IMR-90 (cell line): ENCODE results near the gene MLH1. TPM values are rescaled to one million over a fixed set of nuclear protein-coding genes. Genes with fewer than 3 reads are reported as not detected.

Experiments used
- ATAC-seq: fragments of 200-7000 bp; cut with Tn5 transposase; 2 replicates; pipeline ENCODE4 v1.9.1; 2020; ENCODE audit warnings: low read depth, mild to moderate bottlenecking, moderate library complexity
- BruUV-seq: library from RNA; stranded (reverse); fragments of 400-500 nt; replicated peaks from 2 replicates; lab custom pipeline; 2021; lab: Mats Ljungman, UMichigan
- CTCF ChIA-PET: fragments of 300-600 bp; formaldehyde crosslinking; extraction: SDS; loops from one replicate; lab custom pipeline; 2021; ENCODE audit warnings: antibody characterized with exemption; lab: Yijun Ruan, JAX
- POLR2A ChIA-PET: fragments of 300-600 bp; sonication (Branson Sonifier 250); formaldehyde crosslinking; loops from one replicate; lab custom pipeline; 2022; ENCODE audit warnings: antibody characterized with exemption; ENCODE audit not compliant: unreplicated experiment; lab: Charles Lee
- DNase-seq: peaks from one replicate; pipeline ENCODE4 v3.0.0; 2013
- H2AFZ ChIP-seq: replicated peaks from 2 replicates; pipeline ENCODE3; 2013; ENCODE audit warnings: low read length, mild to moderate bottlenecking; ENCODE audit not compliant: poor library complexity
- H2AK5ac ChIP-seq: 2 replicates; pipeline ENCODE4 v1.6.1; 2013; ENCODE audit warnings: low read depth, low read length, inconsistent platforms
- H2AK9ac ChIP-seq: replicated peaks from 2 replicates; pipeline ENCODE3; 2013; ENCODE audit warnings: mild to moderate bottlenecking, low read depth, low read length, moderate library complexity; ENCODE audit not compliant: poor library complexity
- H2BK120ac ChIP-seq: 2 replicates; pipeline ENCODE4 v1.6.1; 2013; ENCODE audit warnings: low read depth, low read length, inconsistent platforms
- H2BK15ac ChIP-seq: 3 replicates; pipeline ENCODE4 v1.6.1; 2013; ENCODE audit warnings: low read depth, low read length, inconsistent platforms
- H2BK20ac ChIP-seq: 2 replicates; pipeline ENCODE4 v1.6.1; 2013; ENCODE audit warnings: low read depth, mild to moderate bottlenecking, inconsistent platforms, low read length, moderate library complexity
- H2BK5ac ChIP-seq: 2 replicates; pipeline ENCODE4 v1.6.1; 2013; ENCODE audit warnings: mild to moderate bottlenecking, low read depth, low read length, inconsistent platforms; ENCODE audit not compliant: poor library complexity, severe bottlenecking
- H3K14ac ChIP-seq: replicated peaks from 2 replicates; pipeline ENCODE4 v1.6.1; 2013; ENCODE audit warnings: low read depth, low read length, inconsistent platforms
- H3K18ac ChIP-seq: 2 replicates; pipeline ENCODE4 v1.6.1; 2013; ENCODE audit warnings: low read depth, low read length, control low read depth
- H3K23ac ChIP-seq: 2 replicates; pipeline ENCODE4 v1.6.1; 2013; ENCODE audit warnings: low read depth, low read length, inconsistent platforms
- H3K27ac ChIP-seq: 2 replicates; pipeline ENCODE4 v1.5.1; 2013; ENCODE audit warnings: mild to moderate bottlenecking, control low read depth, low read length; ENCODE audit not compliant: insufficient read depth
- H3K27me3 ChIP-seq: 2 replicates; pipeline ENCODE4 v1.6.1; 2013; ENCODE audit warnings: low read length; ENCODE audit not compliant: control insufficient read depth, insufficient read depth
- H3K36me3 ChIP-seq: 2 replicates; pipeline ENCODE4 v1.6.1; 2013; ENCODE audit warnings: low read length, mixed read lengths; ENCODE audit not compliant: control insufficient read depth, insufficient read depth
- H3K4ac ChIP-seq: 2 replicates; pipeline ENCODE4 v1.6.1; 2013; ENCODE audit warnings: low read depth, low read length, inconsistent platforms
- H3K4me1 ChIP-seq: 2 replicates; pipeline ENCODE4 v1.6.1; 2013; ENCODE audit warnings: low read length, mixed read lengths; ENCODE audit not compliant: control insufficient read depth, insufficient read depth
- H3K4me2 ChIP-seq: 2 replicates; pipeline ENCODE4 v1.6.1; 2013; ENCODE audit warnings: low read depth, mild to moderate bottlenecking, control low read depth, low read length, moderate library complexity
- H3K4me3 ChIP-seq: 2 replicates; pipeline ENCODE4 v1.5.1; 2013; ENCODE audit warnings: low read depth, mild to moderate bottlenecking, control low read depth, low read length, moderate library complexity; ENCODE audit not compliant: insufficient read depth
- H3K56ac ChIP-seq: 2 replicates; pipeline ENCODE4 v1.6.1; 2013; ENCODE audit warnings: low read length, inconsistent platforms; ENCODE audit not compliant: insufficient read depth; ENCODE audit errors: extremely low read depth
- H3K79me1 ChIP-seq, 2 experiments: 2 replicates each; pipeline ENCODE4 v1.6.1; 2013; ENCODE audit warnings: low read length in 2 of 2, inconsistent platforms in 1 of 2, low read depth in 1 of 2
- H3K9ac ChIP-seq: 2 replicates; pipeline ENCODE4 v1.6.1; 2013; ENCODE audit warnings: low read depth, low read length, control low read depth
- H3K9me1 ChIP-seq: 2 replicates; pipeline ENCODE4 v1.6.1; 2013; ENCODE audit warnings: low read length, inconsistent platforms; ENCODE audit not compliant: insufficient read depth
- H3K9me3 ChIP-seq: 2 replicates; pipeline ENCODE4 v1.6.1; 2013; ENCODE audit warnings: low read length; ENCODE audit not compliant: control insufficient read depth, insufficient read depth
- H4K20me1 ChIP-seq: 2 replicates; pipeline ENCODE4 v1.6.1; 2013; ENCODE audit warnings: low read length, inconsistent platforms; ENCODE audit not compliant: insufficient read depth
- H4K5ac ChIP-seq: 2 replicates; pipeline ENCODE4 v1.6.1; 2013; ENCODE audit warnings: mild to moderate bottlenecking, low read depth, low read length, control low read depth
- H4K8ac ChIP-seq, 2 experiments: 2 replicates each; pipeline ENCODE4 v1.6.1; 2013; ENCODE audit warnings: low read depth in 2 of 2, low read length in 2 of 2, control low read depth in 1 of 2, inconsistent platforms in 1 of 2
- H4K91ac ChIP-seq: 2 replicates; pipeline ENCODE4 v1.6.1; 2013; ENCODE audit warnings: low read depth, low read length, inconsistent platforms; ENCODE audit not compliant: insufficient read depth
- BHLHE40 ChIP-seq: fragments of 150-350 bp; IDR thresholded peaks from 2 replicates; pipeline ENCODE4 v1.6.1; 2016; ENCODE audit warnings: mild to moderate bottlenecking, low read depth, low read length
- CEBPB ChIP-seq: IDR thresholded peaks from 2 replicates; pipeline ENCODE4 v1.6.1; 2012; ENCODE audit warnings: low read depth, low read length, improper control_type of control experiment
- FOS ChIP-seq: fragments of 150-350 bp; IDR thresholded peaks from 2 replicates; pipeline ENCODE4 v1.6.1; 2016; ENCODE audit warnings: low read depth, low read length
- MAFK ChIP-seq: IDR thresholded peaks from 2 replicates; pipeline ENCODE4 v1.6.1; 2012; ENCODE audit warnings: low read depth, low read length, improper control_type of control experiment
- RAD21 ChIP-seq: IDR thresholded peaks from 2 replicates; pipeline ENCODE4 v1.6.1; 2012; ENCODE audit warnings: low read length, improper control_type of control experiment
- SMC3 ChIP-seq: fragments of 150-350 bp; IDR thresholded peaks from 2 replicates; pipeline ENCODE4 v1.6.1; 2016; ENCODE audit warnings: low read depth, mild to moderate bottlenecking, antibody characterized with exemption, low read length, moderate library complexity
- WGBS, 2 experiments: methylation state at CpG; one replicate each; pipeline versions ENCODE4 v1.1.5 to v1.1.7; 2013; ENCODE audit warnings: missing lambda C conversion rate in 2 of 2; ENCODE audit not compliant: insufficient read length in 1 of 2; ENCODE audit errors: extremely low coverage in 2 of 2; 5-methylcytosine and 5-hydroxymethylcytosine counted together
- dilution Hi-C: fragments of 300-500 bp; cut with HindIII; formaldehyde crosslinking; loops from one replicate; pipeline ENCODE4 v1.14.3; 2018; ENCODE audit warnings: low sequenced_read_pairs; ENCODE audit not compliant: unreplicated experiment
- in situ Hi-C: fragments of 300-500 bp; cut with MboI; formaldehyde crosslinking; loops from 3 replicates; pipeline ENCODE4 v1.14.3; 2019; ENCODE audit warnings: low sequenced_read_pairs, inconsistent platforms, mixed read lengths
- intact Hi-C: fragments of 100-400 bp; cut with micrococcal nuclease; formaldehyde crosslinking; loops from 2 replicates; pipeline ENCODE4 v1.10.0; 2022
- polyA plus RNA-seq, 3 experiments: library from polyadenylated mRNA; depleted of rRNA; stranded (reverse); fragments of >200 nt; gene quantifications; 2 replicates each; pipeline ENCODE4 v1.2.3, GENCODE V29; 2012; ENCODE audit warnings: low replicate concordance in 1 of 3
- total RNA-seq: library from RNA; depleted of rRNA; stranded (reverse); fragments of >200 nt; gene quantifications from 2 replicates; pipeline ENCODE4 v1.2.3, GENCODE V29; 2012
- TF ChIP-seq, protein P1 (sequence below): fragments of 150-350 bp; IDR thresholded peaks from 2 replicates; pipeline ENCODE4 v1.6.1; 2016; ENCODE audit warnings: low read depth, mild to moderate bottlenecking, low read length, moderate library complexity, borderline replicate concordance

The MLH1 gene
- total and polyA plus RNA-seq, 2 of the 4 experiments (the other 2 are of a cell fraction), result 30.2 to 54.1 TPM

DNA sequence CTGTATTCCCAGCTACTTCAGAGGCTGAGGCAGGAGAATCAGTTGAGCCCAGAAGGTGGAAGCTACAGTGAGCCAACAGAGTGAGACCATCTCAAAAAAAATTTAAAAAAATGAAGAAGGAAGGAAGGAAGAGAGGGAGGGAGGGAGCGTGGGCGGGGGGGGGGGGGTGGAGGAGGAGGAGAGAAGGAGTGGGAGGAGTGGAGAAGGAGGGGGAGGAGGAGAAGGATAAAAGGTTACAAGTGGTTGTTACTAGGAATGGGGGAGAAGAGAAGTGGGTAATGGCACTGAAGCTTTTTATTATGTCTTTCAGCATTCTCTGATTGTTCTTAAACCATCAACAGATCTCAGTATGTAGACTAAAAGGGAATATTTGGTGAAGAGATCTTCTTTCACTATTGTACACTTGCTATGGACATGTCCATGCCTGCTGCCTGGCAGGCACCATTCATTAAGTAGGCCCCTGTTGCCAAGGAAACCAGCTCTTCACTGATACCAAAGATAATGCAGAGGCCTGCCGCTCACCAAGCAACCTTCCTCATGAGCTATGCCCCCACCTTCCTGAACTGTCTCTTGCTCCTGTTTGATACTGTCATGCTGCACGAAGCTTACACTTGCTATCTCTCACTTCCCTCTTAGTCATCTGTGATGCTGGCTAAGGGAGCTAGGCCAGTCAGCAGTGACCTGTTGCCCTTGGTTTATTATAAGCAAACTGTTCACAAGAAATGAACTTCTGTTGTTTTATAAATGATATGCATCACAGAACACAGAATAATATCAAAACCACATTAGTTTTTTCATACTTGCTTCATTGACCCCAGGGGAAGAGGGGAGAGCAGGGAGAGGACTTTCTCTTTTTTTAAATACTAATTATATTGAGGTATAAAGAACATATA, 23.5 kb upstream of the MLH1 start (continued):
- TF ChIP-seq, protein P1, sequence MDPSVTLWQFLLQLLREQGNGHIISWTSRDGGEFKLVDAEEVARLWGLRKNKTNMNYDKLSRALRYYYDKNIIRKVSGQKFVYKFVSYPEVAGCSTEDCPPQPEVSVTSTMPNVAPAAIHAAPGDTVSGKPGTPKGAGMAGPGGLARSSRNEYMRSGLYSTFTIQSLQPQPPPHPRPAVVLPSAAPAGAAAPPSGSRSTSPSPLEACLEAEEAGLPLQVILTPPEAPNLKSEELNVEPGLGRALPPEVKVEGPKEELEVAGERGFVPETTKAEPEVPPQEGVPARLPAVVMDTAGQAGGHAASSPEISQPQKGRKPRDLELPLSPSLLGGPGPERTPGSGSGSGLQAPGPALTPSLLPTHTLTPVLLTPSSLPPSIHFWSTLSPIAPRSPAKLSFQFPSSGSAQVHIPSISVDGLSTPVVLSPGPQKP, result no peak
- no peak for TF ChIP-seq SMC3

DNA sequence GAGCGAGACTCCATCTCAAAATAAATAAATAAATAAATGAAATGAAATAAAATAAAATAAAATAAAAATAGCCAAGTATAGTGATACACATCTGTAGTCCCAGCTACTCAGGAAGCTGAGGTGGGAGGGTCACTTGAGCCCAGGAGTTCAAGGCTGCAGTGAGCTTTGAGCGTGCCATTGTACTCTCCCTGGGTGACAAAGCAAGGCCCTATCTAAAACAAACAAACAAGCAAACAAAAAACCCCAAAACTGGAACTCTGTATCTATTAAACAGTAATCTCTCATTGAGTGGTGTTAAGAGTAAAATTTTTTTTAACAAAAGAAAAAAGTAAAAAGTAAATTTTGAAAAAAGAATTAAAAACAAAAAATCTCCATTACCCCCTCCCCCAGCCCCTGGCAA, 21.2 kb upstream of the MLH1 start:
- H3K14ac ChIP-seq, result no peak overlapping the region
- H3K27ac ChIP-seq, result no peak overlapping the region
- H2AFZ ChIP-seq, result no peak overlapping the region
- no peak overlapping the region for H3K23ac ChIP-seq
- no peak overlapping the region for H4K8ac ChIP-seq
- dilution Hi-C loops, result no loop called here
- no peak overlapping the region for H3K9ac ChIP-seq
- intact Hi-C loops, result no loop called here
- H3K4ac ChIP-seq, result no peak overlapping the region
- H4K20me1 ChIP-seq, result no peaks in the 10 kb centered on the region
- no peak overlapping the region for H3K4me2 ChIP-seq
- POLR2A ChIA-PET, result interaction anchor here (1.0 kb wide), 1 partner anchor 21 kb away, joined by 3 read pairs; the partner anchor contains the start of genes EPM2AIP1 and MLH1
- no peak overlapping the region for H2BK15ac ChIP-seq
- H3K27me3 ChIP-seq, result no peaks in the 10 kb centered on the region
- CTCF ChIA-PET, result no interaction called here
- no peaks in the 10 kb centered on the region for H3K9me3 ChIP-seq
- H2AK9ac ChIP-seq, result no peak overlapping the region
- H3K4me1 ChIP-seq, result peaks cover 3% of the 10 kb centered on the region
- H3K18ac ChIP-seq, result no peak overlapping the region
- H2BK20ac ChIP-seq, result no peak overlapping the region
- ATAC-seq, result no peak
- H3K56ac ChIP-seq, result no peak overlapping the region
- DNase-seq, result no peak
- no peaks in the 10 kb centered on the region for H3K79me1 ChIP-seq
- TF ChIP-seq MAFK (no peak), FOS (no peak), RAD21 (no peak), BHLHE40 (no peak), CEBPB (no peak)
- in situ Hi-C loops, result no loop called here
- no peak overlapping the region for H2AK5ac ChIP-seq
- WGBS, 2 experiments, result no CpG with 5 or more reads among the region's 2 CpGs
- H2BK120ac ChIP-seq, result no peak overlapping the region
- H4K91ac ChIP-seq, result no peak overlapping the region
- no peaks in the 10 kb centered on the region for H3K36me3 ChIP-seq
- H3K9me1 ChIP-seq, result 0 out of 2 replicates have a peak, but pooled peaks cover 2% of the 10 kb centered on the region
- H4K5ac ChIP-seq, result no peak overlapping the region
- no peak overlapping the region for H3K4me3 ChIP-seq
- no peak overlapping the region for H2BK5ac ChIP-seq
- BruUV-seq, result no TSS peak
